GM12891 (cell line): Measurements from ENCODE around the gene RAI1.

ENCODE experiments used
- POLR2A ChIP-seq: IDR thresholded peaks from 2 replicates; pipeline ENCODE4 v1.6.1; 2011; ENCODE audit warnings: low read depth, low read length, control low read depth
- POLR2AphosphoS5 ChIP-seq: IDR thresholded peaks from 2 replicates; pipeline ENCODE4 v1.6.1; 2011; ENCODE audit warnings: low read depth, low read length, control low read depth
- POU2F2 ChIP-seq: IDR thresholded peaks from 2 replicates; pipeline ENCODE4 v1.6.1; 2011; ENCODE audit warnings: low read depth, mild to moderate bottlenecking, control low read depth, low read length, moderate library complexity
- SPI1 ChIP-seq: IDR thresholded peaks from 2 replicates; pipeline ENCODE4 v1.6.1; 2011; ENCODE audit warnings: low read depth, low read length, control low read depth
- TAF1 ChIP-seq: IDR thresholded peaks from 2 replicates; pipeline ENCODE4 v1.6.1; 2011; ENCODE audit warnings: low read depth, low read length, control low read depth

- TF ChIP-seq SPI1 = no peak
- TF ChIP-seq POLR2A = no peak
- TF ChIP-seq POLR2AphosphoS5 = no peak
- no peak for TF ChIP-seq TAF1
- TF ChIP-seq POU2F2 = no peak
These were observed 166.5 kb downstream of the RAI1 start for GRCh38 chr17:17847726-17848125.
